GM21737 (cell line): ENCODE measurements around the gene TRAF3IP1.

Source experiments
- ATAC-seq: cut with Tn5 transposase; IDR thresholded peaks from one replicate; pipeline ENCODE4 v1.9.1; 2021; ENCODE audit warnings: mild to moderate bottlenecking, moderate library complexity; ENCODE audit not compliant: unreplicated experiment

TRAF3IP1 gene

GRCh38 chr2:238378230-238379095 is 58.1 kb downstream of the TRAF3IP1 start:
- no peak for ATAC-seq

GRCh38 chr2:238379096-238379810 is 58.9 kb downstream of the TRAF3IP1 start:
- ATAC-seq, result no peak

GRCh38 chr2:238380336-238380735 is 60.0 kb downstream of the TRAF3IP1 start:
- ATAC-seq, result no peak

GRCh38 chr2:238380785-238381184 is 60.5 kb downstream of the TRAF3IP1 start:
- ATAC-seq, result no peak

GRCh38 chr2:238381341-238382115 is 61.2 kb downstream of the TRAF3IP1 start:
- ATAC-seq, result no peak

- no peak for ATAC-seq
These were observed 62.1 kb downstream of the TRAF3IP1 start for GRCh38 chr2:238382381-238382781.

GRCh38 chr2:238383135-238383534 is 62.8 kb downstream of the TRAF3IP1 start:
- no peak for ATAC-seq

- ATAC-seq, result no peak
These were observed 63.5 kb downstream of the TRAF3IP1 start for GRCh38 chr2:238383743-238384380.

- ATAC-seq, result no peak
These were observed 67.0 kb downstream of the TRAF3IP1 start for GRCh38 chr2:238387332-238387731.

GRCh38 chr2:238388794-238389193 is 68.5 kb downstream of the TRAF3IP1 start:
- no peak for ATAC-seq

GRCh38 chr2:238389988-238390589 is 69.8 kb downstream of the TRAF3IP1 start:
- no peak for ATAC-seq

GRCh38 chr2:238391042-238391689 is 70.8 kb downstream of the TRAF3IP1 start:
- ATAC-seq, result no peak

- no peak for ATAC-seq
These were observed 76.3 kb downstream of the TRAF3IP1 start for GRCh38 chr2:238396663-238397062.

GRCh38 chr2:238397356-238397755 is 77.0 kb downstream of the TRAF3IP1 start:
- no peak for ATAC-seq

GRCh38 chr2:238398577-238398976 is 78.3 kb downstream of the TRAF3IP1 start:
- no peak for ATAC-seq

- no peak for ATAC-seq
These were observed 78.8 kb downstream of the TRAF3IP1 start for GRCh38 chr2:238399094-238399493.

GRCh38 chr2:238401551-238401950 is 81.2 kb downstream of the TRAF3IP1 start:
- ATAC-seq, result no peak

- ATAC-seq, result no peak
These were observed 83.5 kb downstream of the TRAF3IP1 start for GRCh38 chr2:238403632-238404405.
